GM10266 (cell line): ENCODE measurements around the gene P2RX1.

ENCODE experiments used
- DNase-seq: peaks from one replicate; pipeline ENCODE4 v3.0.0; 2012; ENCODE audit errors: extremely low spot score
- CTCF ChIP-seq: IDR thresholded peaks from 2 replicates; pipeline ENCODE4 v1.5.1; 2012; ENCODE audit warnings: mild to moderate bottlenecking, low read depth; ENCODE audit not compliant: control insufficient read depth, insufficient read depth; ENCODE audit errors: missing control alignments

Gene P2RX1

GRCh38 chr17:3852561-3852960 is 63.7 kb downstream of the P2RX1 start:
- peak; percentile 16 for DNase-seq
- TF ChIP-seq CTCF, result no peak

DNA sequence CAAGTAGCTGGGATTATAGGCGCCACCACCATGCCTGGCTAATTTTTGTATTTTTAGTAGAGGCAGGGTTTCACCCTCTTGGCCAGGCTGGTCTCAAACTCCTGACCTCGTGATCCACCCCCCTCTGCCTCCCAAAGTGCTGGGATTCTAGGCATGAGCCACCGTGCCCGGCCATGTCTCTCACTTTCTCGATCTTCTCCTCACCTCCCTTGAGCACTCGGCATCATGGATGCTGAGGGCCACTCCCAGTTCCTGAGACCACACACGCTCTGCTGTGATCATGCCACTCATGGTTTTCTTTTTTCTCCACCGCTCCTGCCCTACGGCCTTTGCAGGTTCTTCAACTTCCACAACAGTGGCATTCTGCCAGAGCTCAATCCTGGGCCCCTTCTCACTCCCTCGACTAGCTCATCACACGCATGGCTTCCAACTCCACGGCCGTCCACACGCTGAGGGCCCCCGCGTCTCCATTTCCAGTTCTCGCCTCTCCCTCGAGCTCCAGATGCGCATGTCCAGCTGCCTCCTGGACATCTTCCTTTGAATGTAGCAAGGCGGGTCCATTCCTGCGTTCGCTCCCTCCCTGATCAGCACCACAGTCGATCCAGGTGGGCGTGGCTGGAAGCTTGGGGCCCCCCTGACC is 64.7 kb downstream of the P2RX1 start:
- DNase-seq, result no peak
- no peak for TF ChIP-seq CTCF

- DNase-seq, result no peak
These were observed 67.9 kb downstream of the P2RX1 start for GRCh38 chr17:3848229-3848835.

DNA sequence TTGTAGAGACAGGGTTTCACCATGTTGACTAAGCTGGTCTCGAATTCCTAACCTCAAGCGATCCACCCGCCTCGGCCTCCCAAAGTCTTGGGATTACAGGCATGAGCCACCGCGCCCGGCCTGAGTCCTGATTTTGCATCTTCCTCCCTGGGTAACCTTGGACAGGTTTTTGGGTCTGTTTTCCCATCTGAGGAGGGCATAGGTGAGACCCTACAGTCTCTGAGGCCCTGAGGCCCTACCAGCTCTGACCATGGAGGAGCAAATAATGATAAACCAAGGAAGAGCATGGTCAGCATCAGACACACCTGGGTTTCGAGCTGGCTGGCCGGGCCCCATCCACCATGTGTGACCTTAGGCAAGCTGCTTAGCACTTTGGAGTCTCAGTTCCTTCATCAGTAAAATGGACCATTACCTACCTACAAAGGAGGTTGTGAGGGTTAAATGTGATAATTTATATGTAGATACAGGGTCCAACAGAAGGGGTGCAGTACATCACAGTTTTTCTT is 69.0 kb downstream of the P2RX1 start:
- DNase-seq, result no peak
- no peak for TF ChIP-seq CTCF

More at GRCh38 chr17:3848229-3848835, 67.9 kb downstream of the P2RX1 start:
- TF ChIP-seq CTCF, result no peak
